NB4 (cell line): ENCODE results near the gene NFIX.
"Not testable (repeated sequence)": the region's sequence is repeated elsewhere in the genome, so short reads cannot be mapped to it uniquely, and the experiment has no call there.

Source experiments
- DNase-seq: peaks from one replicate; pipeline ENCODE4 v3.0.0; 2010; ENCODE audit warnings: low read depth
- H3K4me3 ChIP-seq: one replicate; pipeline ENCODE4 v1.5.1; 2011; ENCODE audit warnings: mild to moderate bottlenecking, low read depth, low read length, moderate library complexity
- CTCF ChIP-seq: IDR thresholded peaks from one replicate; pipeline ENCODE4 v1.5.1; 2012; ENCODE audit warnings: low read depth, low read length
- MYC ChIP-seq: IDR thresholded peaks from 2 replicates; pipeline ENCODE4 v1.6.1; 2011; ENCODE audit warnings: low read depth, low read length
- POLR2A ChIP-seq: IDR thresholded peaks from 2 replicates; pipeline ENCODE4 v1.6.1; 2011; ENCODE audit warnings: mild to moderate bottlenecking; ENCODE audit not compliant: insufficient read length; ENCODE audit errors: extremely low read depth
- TF ChIP-seq, protein P1 (sequence below): IDR thresholded peaks from 2 replicates; pipeline ENCODE4 v1.6.1; 2011; ENCODE audit warnings: low read depth, low read length

Gene NFIX

DNA sequence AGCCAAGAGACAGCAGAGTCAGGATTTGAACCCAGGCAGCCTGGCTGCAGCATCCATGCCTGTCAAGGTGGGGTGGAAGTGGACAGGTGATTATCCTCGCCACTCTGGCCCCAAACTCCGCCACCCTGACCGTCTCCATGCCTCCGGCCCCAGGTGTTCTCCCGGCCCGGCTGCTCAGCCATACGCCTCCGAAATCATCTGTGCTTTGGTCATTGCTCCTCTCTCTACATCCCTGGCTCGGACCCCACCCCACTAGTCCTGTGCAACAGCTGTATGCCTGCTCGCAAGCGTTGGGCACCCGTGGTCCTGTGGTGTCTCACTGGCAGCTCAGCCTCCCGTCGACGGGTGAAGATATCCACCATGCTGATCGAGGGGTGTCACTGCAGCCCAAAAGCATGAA, 22.0 kb upstream of the NFIX start:
- TF ChIP-seq CTCF = no peak
- TF ChIP-seq MYC = no peak
- TF ChIP-seq, protein P1, sequence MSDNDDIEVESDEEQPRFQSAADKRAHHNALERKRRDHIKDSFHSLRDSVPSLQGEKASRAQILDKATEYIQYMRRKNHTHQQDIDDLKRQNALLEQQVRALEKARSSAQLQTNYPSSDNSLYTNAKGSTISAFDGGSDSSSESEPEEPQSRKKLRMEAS = no peak
- no peak for TF ChIP-seq POLR2A
- DNase-seq = no peak
- H3K4me3 ChIP-seq = no peak overlapping the region

- no peak for TF ChIP-seq POLR2A
- H3K4me3 ChIP-seq = no peak overlapping the region
- DNase-seq = no peak
These were observed 20.7 kb upstream of the NFIX start for GRCh38 chr19:12974301-12975220.

- no peak for DNase-seq
- TF ChIP-seq POLR2A = no peak
- TF ChIP-seq, protein P1 = no peak
- TF ChIP-seq CTCF = no peak
- H3K4me3 ChIP-seq = no peak overlapping the region
These were observed 20.0 kb upstream of the NFIX start for GRCh38 chr19:12975221-12975741.

DNA sequence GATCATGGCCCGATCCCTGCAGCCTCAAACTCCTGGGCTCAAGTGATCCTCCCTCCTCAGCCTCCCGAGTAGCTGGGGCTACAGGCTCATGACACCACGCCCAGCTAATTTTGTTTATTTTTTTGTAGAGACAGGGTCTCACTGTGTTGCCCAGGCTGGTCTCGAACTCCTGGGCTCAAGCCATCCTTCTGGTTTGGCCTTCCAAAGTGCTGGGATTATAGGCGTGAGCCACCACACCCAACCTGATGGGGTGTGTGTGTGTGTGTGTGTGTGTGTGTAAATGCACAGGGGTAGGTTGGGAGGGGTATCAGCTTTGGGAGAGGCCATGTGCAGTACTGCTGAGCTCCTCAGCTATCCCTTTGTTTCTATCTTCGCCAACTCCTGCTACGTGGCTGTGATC, 19.2 kb upstream of the NFIX start:
- DNase-seq, H3K4me3 ChIP-seq: not testable (repeated sequence)

DNA sequence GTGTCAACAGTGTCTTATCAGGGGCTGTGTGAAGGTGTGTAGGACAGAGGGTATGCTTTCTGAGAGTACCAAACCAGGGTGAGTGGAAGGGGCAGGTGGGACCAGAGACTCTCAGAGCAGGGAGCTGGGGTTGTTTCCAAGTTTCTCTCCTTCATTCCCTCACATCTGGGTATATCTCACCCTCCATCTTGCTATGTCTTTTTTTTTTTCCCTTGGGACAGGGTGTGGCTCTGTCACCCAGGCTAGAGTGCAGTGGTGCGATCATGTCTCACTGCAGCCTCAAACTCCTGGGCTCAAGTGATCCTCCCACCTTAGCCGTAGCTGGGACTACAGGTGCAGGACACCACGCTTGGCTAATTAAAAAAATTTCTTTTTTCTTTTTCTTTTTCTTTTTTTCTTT, 15.3 kb upstream of the NFIX start:
- no peak for TF ChIP-seq MYC
- no peak for TF ChIP-seq CTCF
- TF ChIP-seq POLR2A = no peak
- TF ChIP-seq, protein P1 = no peak
- no peak for DNase-seq
- H3K4me3 ChIP-seq = no peak overlapping the region

GRCh38 chr19:12982648-12983047, 12.6 kb upstream of the NFIX start:
- TF ChIP-seq CTCF (no peak), POLR2A (no peak)
- DNase-seq = no peak

DNA sequence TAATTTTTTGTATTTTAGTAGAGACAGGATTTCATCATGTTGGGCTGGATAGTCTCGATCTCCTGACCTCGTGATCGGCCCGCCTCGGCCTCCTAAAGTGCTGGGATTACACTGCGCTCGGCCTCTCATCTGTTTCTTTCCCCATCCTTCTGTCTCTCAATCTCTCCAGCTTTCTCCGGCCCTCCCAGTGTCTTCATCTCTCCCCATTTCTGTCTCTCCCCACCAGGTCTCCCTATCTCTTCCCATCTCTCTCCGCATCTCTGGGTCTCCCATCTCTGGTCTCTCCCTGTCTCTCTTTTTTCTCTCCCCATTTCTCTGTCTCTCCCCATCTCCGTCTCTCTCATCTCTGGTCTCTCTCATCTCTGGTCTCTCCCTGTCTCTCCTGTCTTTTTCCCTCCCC, 12.2 kb upstream of the NFIX start:
- TF ChIP-seq POLR2A (no peak), CTCF (no peak), MYC (no peak)
- TF ChIP-seq, protein P1 = no peak
- no peak for DNase-seq
- H3K4me3 ChIP-seq = no peak overlapping the region

More at GRCh38 chr19:12982648-12983047, 12.6 kb upstream of the NFIX start:
- H3K4me3 ChIP-seq = no peak overlapping the region
